Natural killer cell (primary cell): ENCODE results near the gene INCA1. TPM values are rescaled to one million over a fixed set of nuclear protein-coding genes. Genes with fewer than 3 reads are reported as not detected.

Experiments
- ATAC-seq, 3 donors: fragments of 150-1000 bp in 2 of 3; fragments of 200-7000 bp in 1 of 3; cut with Tn5 transposase; 1 replicate in 1 of 3; 2 replicates in 2 of 3; pipeline ENCODE4 v1.10.0; 2021; ENCODE audit warnings: mild to moderate bottlenecking in 2 of 3, moderate library complexity in 2 of 3
- DNase-seq, 2 donors: peaks; one replicate each; pipeline versions ENCODE4 v3.0.0 to v3.0.0-alpha.2; 2013 to 2021; ENCODE audit warnings: mixed read lengths in 1 of 2
- H3K27ac ChIP-seq: one replicate; pipeline ENCODE4 v1.5.1; 2013; ENCODE audit warnings: mild to moderate bottlenecking, low read length
- H3K27me3 ChIP-seq: one replicate; pipeline ENCODE4 v1.6.1; 2013; ENCODE audit warnings: low read length; ENCODE audit not compliant: control insufficient read depth, insufficient read depth
- H3K36me3 ChIP-seq: one replicate; pipeline ENCODE4 v1.6.1; 2013; ENCODE audit warnings: low read length; ENCODE audit not compliant: control insufficient read depth, insufficient read depth
- H3K4me1 ChIP-seq: one replicate; pipeline ENCODE4 v1.6.1; 2013; ENCODE audit warnings: low read length; ENCODE audit not compliant: control insufficient read depth, insufficient read depth
- H3K4me3 ChIP-seq: one replicate; pipeline ENCODE4 v1.5.1; 2013; ENCODE audit warnings: low read length
- H3K9me3 ChIP-seq: one replicate; pipeline ENCODE4 v1.6.1; 2013; ENCODE audit warnings: low read length; ENCODE audit not compliant: control insufficient read depth, insufficient read depth
- H3K27ac Mint-ChIP-seq, 2 donors: one replicate each; pipeline ENCODE4 v1.8.0; 2022; ENCODE audit warnings: mild to moderate bottlenecking in 2 of 2, mixed read lengths in 2 of 2, moderate library complexity in 1 of 2
- H3K27me3 Mint-ChIP-seq, 2 donors: one replicate each; pipeline ENCODE4 v1.8.0; 2022; ENCODE audit warnings: low read depth in 2 of 2, mixed read lengths in 2 of 2
- H3K36me3 Mint-ChIP-seq: one replicate; pipeline ENCODE4 v1.8.0; 2022; ENCODE audit warnings: mixed read lengths
- H3K4me1 Mint-ChIP-seq, 2 donors: one replicate each; pipeline ENCODE4 v1.8.0; 2022; ENCODE audit warnings: mixed read lengths in 2 of 2
- H3K4me3 Mint-ChIP-seq: one replicate; pipeline ENCODE4 v1.8.0; 2022; ENCODE audit warnings: mild to moderate bottlenecking, moderate library complexity, mixed read lengths
- H3K9me3 Mint-ChIP-seq, 2 donors: one replicate each; pipeline ENCODE4 v1.8.0; 2022; ENCODE audit warnings: mixed read lengths in 2 of 2
- WGBS: methylation state at CpG from one replicate; pipeline ENCODE4 v1.1.7; 2013; ENCODE audit warnings: missing lambda C conversion rate; ENCODE audit not compliant: insufficient coverage; 5-methylcytosine and 5-hydroxymethylcytosine counted together
- intact Hi-C: fragments of 100-400 bp; cut with micrococcal nuclease; formaldehyde crosslinking; loops from one replicate; pipeline ENCODE4 v1.14.2; 2022
- total RNA-seq, 4 donors: library from RNA; stranded (reverse); fragments of 120-200 nt in 1 of 4; gene quantifications; one replicate each; pipeline versions ENCODE4 v1.2.3 to v1.2.4, GENCODE V29; 2013 to 2022
- TF ChIP-seq, protein P1 (sequence below): fragments of 200-600 bp; IDR thresholded peaks from one replicate; pipeline ENCODE4 v1.8.0; 2022; ENCODE audit warnings: antibody characterized with exemption

INCA1 gene
- total RNA-seq, 3 donors from 2014 or later (not counting 1 experiment from before 2014, with no cell fraction given): 0.39 to 0.54 TPM; not detected in 1

DNA sequence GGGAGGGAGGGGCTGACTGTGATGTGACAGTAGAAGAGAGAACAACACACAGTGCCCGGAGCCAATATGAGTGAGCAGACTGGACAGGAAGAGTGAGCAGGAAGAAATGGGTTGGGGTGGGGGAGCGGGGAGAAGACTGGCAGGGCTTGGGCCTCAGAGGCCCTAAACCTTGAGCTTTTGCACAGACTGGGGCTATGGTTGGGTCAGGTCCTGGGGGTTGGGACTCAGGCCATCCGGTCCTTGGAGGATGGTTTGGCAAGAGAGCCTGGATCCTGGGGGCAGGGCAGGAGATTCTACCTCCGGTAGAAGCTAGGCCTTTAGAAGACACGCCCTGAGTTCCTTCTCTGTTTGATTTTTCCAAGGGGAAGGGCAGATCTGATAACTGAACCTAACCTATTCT is 10.9 kb downstream of the INCA1 start:
- no peak for ATAC-seq
- intact Hi-C loops: loop anchor here (2.0 kb wide), 1 partner anchor 84 kb away; the partner anchor contains the start of gene CHRNE
- Mint-ChIP-seq H3K9me3 (no peaks in the 10 kb centered on the region), H3K27me3 (no peaks in the 10 kb centered on the region), H3K4me1 (peaks cover 36 to 37% of the 10 kb centered on the region in 2 donors), H3K4me3 (peak overlapping the region; percentile 92), H3K36me3 (no peaks in the 10 kb centered on the region), H3K27ac (peak overlapping the region; percentile 91 to 96)
- peaks cover 11% of the 10 kb centered on the region for H3K36me3 ChIP-seq
- 83% methylated on average over 5 of the region's 5 CpGs for WGBS
- H3K4me1 ChIP-seq: peaks cover 28% of the 10 kb centered on the region
- TF ChIP-seq, protein P1, sequence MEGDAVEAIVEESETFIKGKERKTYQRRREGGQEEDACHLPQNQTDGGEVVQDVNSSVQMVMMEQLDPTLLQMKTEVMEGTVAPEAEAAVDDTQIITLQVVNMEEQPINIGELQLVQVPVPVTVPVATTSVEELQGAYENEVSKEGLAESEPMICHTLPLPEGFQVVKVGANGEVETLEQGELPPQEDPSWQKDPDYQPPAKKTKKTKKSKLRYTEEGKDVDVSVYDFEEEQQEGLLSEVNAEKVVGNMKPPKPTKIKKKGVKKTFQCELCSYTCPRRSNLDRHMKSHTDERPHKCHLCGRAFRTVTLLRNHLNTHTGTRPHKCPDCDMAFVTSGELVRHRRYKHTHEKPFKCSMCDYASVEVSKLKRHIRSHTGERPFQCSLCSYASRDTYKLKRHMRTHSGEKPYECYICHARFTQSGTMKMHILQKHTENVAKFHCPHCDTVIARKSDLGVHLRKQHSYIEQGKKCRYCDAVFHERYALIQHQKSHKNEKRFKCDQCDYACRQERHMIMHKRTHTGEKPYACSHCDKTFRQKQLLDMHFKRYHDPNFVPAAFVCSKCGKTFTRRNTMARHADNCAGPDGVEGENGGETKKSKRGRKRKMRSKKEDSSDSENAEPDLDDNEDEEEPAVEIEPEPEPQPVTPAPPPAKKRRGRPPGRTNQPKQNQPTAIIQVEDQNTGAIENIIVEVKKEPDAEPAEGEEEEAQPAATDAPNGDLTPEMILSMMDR: no peak
- H3K27me3 ChIP-seq: no peaks in the 10 kb centered on the region
- no peaks in the 10 kb centered on the region for H3K9me3 ChIP-seq
- H3K4me3 ChIP-seq: peak overlapping the region; percentile 88
- DNase-seq: no peak
- peak overlapping the region; percentile 88 for H3K27ac ChIP-seq

DNA sequence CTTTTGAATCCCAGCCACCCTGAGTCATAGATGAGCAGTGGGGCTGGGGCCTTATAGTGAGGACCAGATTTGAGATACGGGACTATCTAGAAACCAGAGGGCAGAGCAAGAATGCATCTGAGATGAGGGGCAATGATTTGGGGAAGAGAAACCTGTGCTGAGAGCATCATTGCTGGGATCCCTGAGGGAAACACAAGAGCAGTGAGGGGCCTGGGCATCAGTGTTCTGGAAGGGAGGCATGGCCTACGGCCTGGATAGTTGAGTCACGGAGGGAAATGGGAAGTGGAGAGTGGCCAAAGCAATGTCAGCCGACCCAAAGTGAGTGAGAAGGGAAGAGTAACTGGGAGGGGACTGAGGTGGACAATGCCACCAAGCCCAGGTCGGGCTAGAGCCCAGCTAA is 15.0 kb downstream of the INCA1 start:
- H3K36me3 Mint-ChIP-seq: peaks cover 6% of the 10 kb centered on the region
- peaks cover 18 to 33% of the 10 kb centered on the region in 2 donors for H3K4me1 Mint-ChIP-seq
- no peaks in the 10 kb centered on the region for H3K27me3 Mint-ChIP-seq
- H3K27ac ChIP-seq: no peak overlapping the region
- no peak overlapping the region for H3K4me3 ChIP-seq
- H3K4me1 ChIP-seq: peaks cover 40% of the 10 kb centered on the region
- H3K9me3 ChIP-seq: no peaks in the 10 kb centered on the region
- H3K4me3 Mint-ChIP-seq: no peak overlapping the region
- WGBS: 84% methylated on average over 5 of the region's 5 CpGs
- intact Hi-C loops: no loop called here
- DNase-seq: no peak
- ATAC-seq: no peak
- H3K27me3 ChIP-seq: no peaks in the 10 kb centered on the region
- H3K9me3 Mint-ChIP-seq: no peaks in the 10 kb centered on the region
- TF ChIP-seq, protein P1: no peak
- peak overlapping the region in 1 of 2 donors; percentile 37 for H3K27ac Mint-ChIP-seq
- H3K36me3 ChIP-seq: peaks cover 36% of the 10 kb centered on the region

DNA sequence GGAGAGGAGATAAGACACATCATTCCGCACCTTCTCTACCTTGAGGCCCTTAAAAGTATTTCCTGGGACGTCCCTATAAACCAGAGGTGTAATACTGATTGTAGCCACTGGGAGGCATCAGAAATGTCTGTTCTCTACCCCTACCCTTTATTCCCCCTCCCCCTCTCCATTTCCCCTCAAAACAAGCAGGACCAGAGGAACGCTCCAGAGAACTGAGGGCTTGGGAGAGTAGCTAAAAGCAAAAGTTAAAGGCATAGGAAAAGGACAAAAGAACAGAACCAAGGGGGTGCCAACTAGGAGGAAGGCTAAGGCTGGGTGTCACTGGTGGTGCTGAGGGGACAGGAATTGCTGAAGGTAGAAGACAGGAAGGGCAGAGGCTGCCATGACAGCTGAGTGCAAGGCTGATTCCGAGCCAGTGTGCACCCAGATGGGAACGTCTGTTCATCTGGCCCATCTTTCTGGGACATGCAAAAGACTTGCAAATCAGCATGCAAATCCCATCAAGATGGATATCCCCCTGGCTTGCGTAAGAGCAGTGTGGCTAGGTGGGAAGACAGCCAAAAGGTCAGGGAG is 16.6 kb downstream of the INCA1 start:
- Histone ChIP-seq H3K36me3 (peaks cover 45% of the 10 kb centered on the region), H3K4me1 (peaks cover 26% of the 10 kb centered on the region), H3K9me3 (no peaks in the 10 kb centered on the region), H3K27me3 (no peaks in the 10 kb centered on the region), H3K27ac (no peak overlapping the region), H3K4me3 (no peak overlapping the region)
- ATAC-seq (peak; percentile 70 to 92 (median 83)), DNase-seq (peak in 1 of 2 donors; percentile 85)
- Mint-ChIP-seq H3K4me3 (no peak overlapping the region), H3K9me3 (no peaks in the 10 kb centered on the region), H3K27me3 (no peaks in the 10 kb centered on the region), H3K4me1 (peaks cover 9 to 19% of the 10 kb centered on the region in 2 donors), H3K36me3 (peaks cover 6% of the 10 kb centered on the region), H3K27ac (peak overlapping the region; percentile 33 to 50)
- intact Hi-C loops: loop anchor here (1.0 kb wide), 1 partner anchor 82 kb away; no protein-coding TSS in a partner anchor
- TF ChIP-seq, protein P1: peak; percentile 80
- whole genome bisulfite sequencing: 43% methylated on average over 4 of the region's 6 CpGs

DNA sequence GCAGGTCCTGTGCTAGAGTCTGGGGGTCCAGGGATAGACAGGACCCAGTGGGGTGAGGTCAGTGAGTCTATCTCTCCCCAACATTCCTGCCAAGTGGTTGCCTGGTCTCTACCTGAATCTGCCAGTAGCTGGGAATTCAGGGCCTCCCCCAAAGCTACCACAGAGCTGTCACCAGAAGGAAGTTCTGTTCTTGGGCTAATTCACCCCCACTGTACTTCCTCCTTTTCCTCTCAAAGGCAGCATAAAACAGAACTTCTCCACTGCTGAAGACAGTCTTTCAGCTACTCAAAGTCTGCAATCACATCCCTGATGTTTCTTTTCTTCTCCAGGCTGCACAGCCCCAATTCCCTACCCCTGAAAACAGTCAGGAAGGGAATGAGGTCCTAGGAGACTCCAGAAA is 18.6 kb downstream of the INCA1 start:
- Histone ChIP-seq H3K36me3 (peaks cover 54% of the 10 kb centered on the region), H3K27me3 (no peaks in the 10 kb centered on the region), H3K27ac (no peak overlapping the region), H3K4me3 (no peak overlapping the region), H3K4me1 (peaks cover 24% of the 10 kb centered on the region), H3K9me3 (no peaks in the 10 kb centered on the region)
- no peak overlapping the region for H3K27ac Mint-ChIP-seq
- DNase-seq (no peak), ATAC-seq (no peak)
- H3K4me3 Mint-ChIP-seq: no peak overlapping the region
- peaks cover 6% of the 10 kb centered on the region for H3K36me3 Mint-ChIP-seq
- TF ChIP-seq, protein P1: no peak
- no peaks in the 10 kb centered on the region for H3K9me3 Mint-ChIP-seq
- H3K4me1 Mint-ChIP-seq: peaks cover 8 to 31% of the 10 kb centered on the region in 2 donors
- no peaks in the 10 kb centered on the region for H3K27me3 Mint-ChIP-seq
- intact Hi-C loops: no loop called here
